Activated B cell treated with CpG ODN at 0.5 μM for 24 hours (primary cell): Measurements from ENCODE around the gene KCTD3. TPM values are rescaled to one million over a fixed set of nuclear protein-coding genes. Genes with fewer than 3 reads are reported as not detected.

Experiments
- ATAC-seq: fragments of 200-7000 bp; cut with Tn5 transposase; one replicate; pipeline ENCODE4 v1.10.0; 2021; ENCODE audit warnings: low read depth, mild to moderate bottlenecking, moderate library complexity
- CTCF ChIA-PET: fragments of 350-600 bp; sonication (Branson Sonifier 250); formaldehyde crosslinking; loops from one replicate; lab custom pipeline; 2021; ENCODE audit warnings: antibody characterized with exemption; lab: Charles Lee
- POLR2A ChIA-PET: fragments of 350-600 bp; sonication (Branson Sonifier 250); formaldehyde crosslinking; loops from one replicate; lab custom pipeline; 2021; ENCODE audit warnings: antibody characterized with exemption; lab: Charles Lee
- DNase-seq: peaks from one replicate; pipeline ENCODE4 v3.0.0; 2022
- H3K27ac Mint-ChIP-seq: one replicate; pipeline ENCODE4 v1.8.0; 2020; ENCODE audit warnings: mixed read lengths
- H3K27me3 Mint-ChIP-seq: one replicate; pipeline ENCODE4 v1.8.0; 2021; ENCODE audit warnings: mixed read lengths
- H3K36me3 Mint-ChIP-seq: one replicate; pipeline ENCODE4 v1.8.0; 2021; ENCODE audit warnings: low read depth, mixed read lengths
- H3K4me1 Mint-ChIP-seq: one replicate; pipeline ENCODE4 v1.8.0; 2021; ENCODE audit warnings: mixed read lengths
- H3K4me3 Mint-ChIP-seq: one replicate; pipeline ENCODE4 v1.8.0; 2020; ENCODE audit warnings: mild to moderate bottlenecking, mixed read lengths
- H3K9me3 Mint-ChIP-seq: one replicate; pipeline ENCODE4 v1.8.0; 2020; ENCODE audit warnings: mixed read lengths
- CTCF ChIP-seq: fragments of 200-600 bp; IDR thresholded peaks from one replicate; pipeline ENCODE4 v1.8.0; 2022; ENCODE audit warnings: antibody characterized with exemption, mild to moderate bottlenecking
- intact Hi-C: fragments of 100-400 bp; cut with micrococcal nuclease; formaldehyde crosslinking; loops from one replicate; pipeline ENCODE4 v1.15.1; 2024
- total RNA-seq: library from RNA; stranded (reverse); gene quantifications from 2 replicates; pipeline ENCODE4 v1.2.3, GENCODE V29; 2022

The KCTD3 gene
- total RNA-seq, 1 donor from 2014 or later = 5.8 TPM

GRCh38 chr1:215605011-215605621 is 38.0 kb downstream of the KCTD3 start:
- no peak for TF ChIP-seq CTCF
- no peak for DNase-seq
- no peaks in the 10 kb centered on the region for H3K9me3 Mint-ChIP-seq
- ChIA-PET CTCF (no interaction called here), POLR2A (no interaction called here)
- no peak for ATAC-seq
- H3K4me3 Mint-ChIP-seq = no peak overlapping the region
- no peaks in the 10 kb centered on the region for H3K4me1 Mint-ChIP-seq
- H3K27me3 Mint-ChIP-seq = no peaks in the 10 kb centered on the region
- intact Hi-C loops = loop anchor here (5.0 kb wide), 1 partner anchor 978 kb away; no protein-coding TSS in a partner anchor
- H3K27ac Mint-ChIP-seq = no peak overlapping the region
- peaks cover 4% of the 10 kb centered on the region for H3K36me3 Mint-ChIP-seq

- DNase-seq (no peak), ATAC-seq (no peak)
- ChIA-PET POLR2A (no interaction called here), CTCF (no interaction called here)
- Mint-ChIP-seq H3K4me1 (no peaks in the 10 kb centered on the region), H3K4me3 (no peak overlapping the region), H3K27ac (no peak overlapping the region), H3K27me3 (no peaks in the 10 kb centered on the region), H3K9me3 (no peaks in the 10 kb centered on the region), H3K36me3 (peaks cover 4% of the 10 kb centered on the region)
- no peak for TF ChIP-seq CTCF
- intact Hi-C loops = loop anchor here (5.0 kb wide), 1 partner anchor 979 kb away; no protein-coding TSS in a partner anchor
Observed at GRCh38 chr1:215606036-215606435, 38.9 kb downstream of the KCTD3 start.

GRCh38 chr1:215606564-215607168 is 39.6 kb downstream of the KCTD3 start:
- CTCF ChIA-PET = no interaction called here
- ATAC-seq (no peak), DNase-seq (no peak)
- no peaks in the 10 kb centered on the region for H3K9me3 Mint-ChIP-seq
- POLR2A ChIA-PET = no interaction called here
- TF ChIP-seq CTCF = peak; percentile 23
- no peaks in the 10 kb centered on the region for H3K4me1 Mint-ChIP-seq
- intact Hi-C loops = loop anchor here (5.0 kb wide), 1 partner anchor 979 kb away; no protein-coding TSS in a partner anchor
- no peak overlapping the region for H3K4me3 Mint-ChIP-seq
- H3K27me3 Mint-ChIP-seq = no peaks in the 10 kb centered on the region
- H3K27ac Mint-ChIP-seq = no peak overlapping the region
- peaks cover 4% of the 10 kb centered on the region for H3K36me3 Mint-ChIP-seq

GRCh38 chr1:215607412-215607811 is 40.3 kb downstream of the KCTD3 start:
- Mint-ChIP-seq H3K27me3 (no peaks in the 10 kb centered on the region), H3K36me3 (peaks cover 8% of the 10 kb centered on the region), H3K4me1 (no peaks in the 10 kb centered on the region), H3K4me3 (no peak overlapping the region), H3K27ac (no peak overlapping the region), H3K9me3 (no peaks in the 10 kb centered on the region)
- ATAC-seq (no peak), DNase-seq (no peak)
- CTCF ChIA-PET = no interaction called here
- no peak for TF ChIP-seq CTCF
- intact Hi-C loops = loop anchor here (5.0 kb wide), 1 partner anchor 980 kb away; no protein-coding TSS in a partner anchor
- POLR2A ChIA-PET = no interaction called here

GRCh38 chr1:215608646-215609045 is 41.5 kb downstream of the KCTD3 start:
- DNase-seq (no peak), ATAC-seq (no peak)
- H3K4me1 Mint-ChIP-seq = no peaks in the 10 kb centered on the region
- peaks cover 15% of the 10 kb centered on the region for H3K36me3 Mint-ChIP-seq
- TF ChIP-seq CTCF = no peak
- H3K27ac Mint-ChIP-seq = no peak overlapping the region
- intact Hi-C loops = loop anchor here (5.0 kb wide), 1 partner anchor 981 kb away; no protein-coding TSS in a partner anchor
- no peaks in the 10 kb centered on the region for H3K27me3 Mint-ChIP-seq
- no peaks in the 10 kb centered on the region for H3K9me3 Mint-ChIP-seq
- ChIA-PET CTCF (no interaction called here), POLR2A (no interaction called here)
- H3K4me3 Mint-ChIP-seq = no peak overlapping the region
